Activated CD8-positive, alpha-beta T cell treated with anti-CD3 and anti-CD28 coated beads for 36 hours (primary cell): ENCODE results near the gene LMF1. TPM values are rescaled to one million over a fixed set of nuclear protein-coding genes. Genes with fewer than 3 reads are reported as not detected.

ENCODE experiments used
- ATAC-seq: fragments of 200-7000 bp; cut with Tn5 transposase; one replicate; pipeline ENCODE4 v1.10.0; 2021; ENCODE audit warnings: mild to moderate bottlenecking, moderate library complexity
- CTCF ChIA-PET: fragments of 350-600 bp; sonication (Branson Sonifier 250); formaldehyde crosslinking; loops from one replicate; lab custom pipeline; 2021; ENCODE audit warnings: antibody characterized with exemption; lab: Charles Lee
- POLR2A ChIA-PET: fragments of 350-600 bp; sonication (Branson Sonifier 250); formaldehyde crosslinking; loops from one replicate; lab custom pipeline; 2021; ENCODE audit warnings: antibody characterized with exemption; lab: Charles Lee
- DNase-seq: peaks from one replicate; pipeline ENCODE4 v3.0.0-alpha.2; 2020
- H3K27ac Mint-ChIP-seq: one replicate; pipeline ENCODE4 v1.8.0; 2021; ENCODE audit warnings: mild to moderate bottlenecking, mixed read lengths
- H3K27me3 Mint-ChIP-seq: one replicate; pipeline ENCODE4 v1.8.0; 2021; ENCODE audit warnings: mixed read lengths
- H3K36me3 Mint-ChIP-seq: one replicate; pipeline ENCODE4 v1.8.0; 2021; ENCODE audit warnings: low read depth, mixed read lengths
- H3K4me1 Mint-ChIP-seq: one replicate; pipeline ENCODE4 v1.8.0; 2021; ENCODE audit warnings: low read depth, mixed read lengths
- H3K4me3 Mint-ChIP-seq: one replicate; pipeline ENCODE4 v1.8.0; 2021; ENCODE audit warnings: mild to moderate bottlenecking, moderate library complexity, mixed read lengths
- H3K9me3 Mint-ChIP-seq: one replicate; pipeline ENCODE4 v1.8.0; 2021; ENCODE audit warnings: mixed read lengths
- CTCF ChIP-seq: fragments of 200-600 bp; IDR thresholded peaks from one replicate; pipeline ENCODE4 v1.8.0; 2022; ENCODE audit warnings: antibody characterized with exemption, mild to moderate bottlenecking
- intact Hi-C: fragments of 100-400 bp; cut with micrococcal nuclease; formaldehyde crosslinking; loops from one replicate; pipeline ENCODE4 v1.10.0; 2022
- total RNA-seq, 2 experiments: library from RNA; stranded (reverse); gene quantifications; one replicate each; pipeline ENCODE4 v1.2.3, GENCODE V29; 2021

LMF1 gene
- total RNA-seq, 2 experiments from 2014 or later = 8.7 to 9.7 TPM

DNA sequence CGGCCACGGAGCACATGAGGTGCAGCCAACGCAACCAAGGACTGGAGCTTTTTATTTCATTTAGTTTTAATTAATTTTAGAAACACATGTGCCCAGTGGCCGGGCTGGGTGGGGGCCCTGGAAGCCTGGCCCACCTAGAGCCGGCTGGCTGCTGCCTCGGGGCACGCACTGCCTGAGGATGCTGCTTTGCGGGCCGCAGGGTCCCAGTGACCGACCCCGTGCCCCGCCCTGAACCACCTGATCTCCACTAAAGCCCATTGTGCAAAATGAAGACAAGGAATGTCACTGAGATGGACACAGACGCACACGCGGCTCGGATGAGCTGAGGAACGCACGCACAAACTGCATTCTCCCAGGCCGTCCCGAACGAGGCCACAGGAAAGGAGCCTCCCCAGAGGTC lies 39.6 kb downstream of the LMF1 start:
- intact Hi-C loops = no loop called here
- H3K9me3 Mint-ChIP-seq = peaks cover 3% of the 10 kb centered on the region
- H3K4me3 Mint-ChIP-seq = no peak overlapping the region
- no peak for TF ChIP-seq CTCF
- DNase-seq (no peak), ATAC-seq (no peak)
- no peak overlapping the region for H3K27ac Mint-ChIP-seq
- peaks cover 8% of the 10 kb centered on the region for H3K4me1 Mint-ChIP-seq
- CTCF ChIA-PET = no interaction called here
- H3K27me3 Mint-ChIP-seq = no peaks in the 10 kb centered on the region
- H3K36me3 Mint-ChIP-seq = peaks cover 3% of the 10 kb centered on the region
- POLR2A ChIA-PET = interaction anchor here (0.5 kb wide), 1 partner anchor 323 kb away, joined by 4 read pairs; no protein-coding TSS in a partner anchor

DNA sequence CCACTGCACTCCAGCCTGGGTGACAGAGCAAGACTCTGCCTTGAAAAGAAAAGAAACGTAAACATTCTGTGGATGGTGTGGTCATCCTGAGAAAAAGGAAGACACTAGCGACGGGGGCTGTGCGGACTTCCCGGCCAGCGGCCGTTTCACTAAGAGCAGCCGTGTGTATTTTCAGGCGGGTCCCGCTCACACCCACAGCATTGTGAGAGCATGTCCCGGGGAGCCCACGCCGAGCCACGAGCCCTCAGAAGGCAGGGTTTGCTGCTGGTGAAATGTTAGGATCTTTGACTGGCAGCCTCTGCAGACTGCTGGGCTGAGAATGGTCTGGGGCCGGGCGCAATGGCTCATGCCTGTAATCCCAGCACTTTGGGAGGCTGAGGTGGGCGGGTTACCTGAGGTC lies 40.3 kb downstream of the LMF1 start:
- no peak for DNase-seq
- Mint-ChIP-seq H3K4me1 (peaks cover 3% of the 10 kb centered on the region), H3K9me3 (peaks cover 4% of the 10 kb centered on the region), H3K4me3 (no peak overlapping the region), H3K36me3 (peaks cover 5% of the 10 kb centered on the region), H3K27me3 (no peaks in the 10 kb centered on the region), H3K27ac (no peak overlapping the region)
- ChIA-PET CTCF (no interaction called here), POLR2A (no interaction called here)
- no peak for TF ChIP-seq CTCF
- intact Hi-C loops = no loop called here
- ATAC-seq = no peak

DNA sequence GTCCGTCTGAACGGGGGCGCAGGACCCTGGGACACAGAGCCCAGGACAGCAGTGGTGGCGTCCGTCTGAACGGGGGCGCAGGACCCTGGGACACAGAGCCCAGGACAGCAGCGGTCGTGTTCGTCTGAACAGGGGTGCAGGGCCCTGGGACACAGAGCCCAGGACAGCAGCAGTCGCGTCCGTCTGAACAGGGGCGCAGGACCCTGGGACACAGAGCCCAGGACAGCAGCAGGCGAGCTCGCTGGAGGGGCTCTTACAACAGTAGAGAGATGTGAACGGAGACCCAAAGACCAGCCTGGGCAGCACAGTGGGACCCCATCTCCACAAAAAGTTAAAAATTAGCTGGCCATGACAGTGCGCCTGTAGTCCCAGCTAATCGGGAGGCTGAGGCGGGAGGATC lies 40.7 kb downstream of the LMF1 start:
- Mint-ChIP-seq H3K27me3 (no peaks in the 10 kb centered on the region), H3K4me3 (no peak overlapping the region), H3K4me1 (no peaks in the 10 kb centered on the region), H3K36me3 (peaks cover 5% of the 10 kb centered on the region), H3K27ac (no peak overlapping the region), H3K9me3 (peaks cover 4% of the 10 kb centered on the region)
- no peak for TF ChIP-seq CTCF
- ChIA-PET CTCF (no interaction called here), POLR2A (no interaction called here)
- no peak for ATAC-seq
- intact Hi-C loops = no loop called here
- no peak for DNase-seq

- TF ChIP-seq CTCF = no peak
- H3K4me3 Mint-ChIP-seq = no peak overlapping the region
- ATAC-seq (no peak), DNase-seq (no peak)
- POLR2A ChIA-PET = no interaction called here
- H3K9me3 Mint-ChIP-seq = peaks cover 4% of the 10 kb centered on the region
- peaks cover 5% of the 10 kb centered on the region for H3K36me3 Mint-ChIP-seq
- no peaks in the 10 kb centered on the region for H3K4me1 Mint-ChIP-seq
- intact Hi-C loops = no loop called here
- CTCF ChIA-PET = no interaction called here
- no peaks in the 10 kb centered on the region for H3K27me3 Mint-ChIP-seq
- H3K27ac Mint-ChIP-seq = no peak overlapping the region
Observed at GRCh38 chr16:929227-930073, 41.3 kb downstream of the LMF1 start.

DNA sequence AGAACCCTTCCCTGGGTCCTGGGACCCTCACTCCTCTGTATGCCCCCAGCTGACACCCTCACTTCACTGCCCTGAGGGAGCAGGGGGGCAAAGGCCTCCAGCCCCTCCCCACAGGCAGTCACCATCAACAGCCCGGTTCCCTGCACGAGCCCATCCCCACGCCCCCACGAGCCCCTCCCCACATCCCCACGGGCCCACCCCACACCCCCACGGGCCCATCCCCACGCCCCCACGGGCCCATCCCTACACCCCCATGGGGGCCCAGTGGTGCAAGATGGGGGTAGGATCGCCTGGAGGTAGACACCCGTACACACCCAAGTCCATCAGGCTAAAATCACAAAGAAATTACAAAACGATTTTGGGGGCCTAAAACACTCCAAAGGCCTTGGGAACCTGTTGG lies 42.3 kb downstream of the LMF1 start:
- TF ChIP-seq CTCF = no peak
- POLR2A ChIA-PET = no interaction called here
- ATAC-seq (no peak), DNase-seq (no peak)
- intact Hi-C loops = no loop called here
- H3K27ac Mint-ChIP-seq = no peak overlapping the region
- H3K9me3 Mint-ChIP-seq = peaks cover 4% of the 10 kb centered on the region
- no peak overlapping the region for H3K4me3 Mint-ChIP-seq
- H3K27me3 Mint-ChIP-seq = no peaks in the 10 kb centered on the region
- CTCF ChIA-PET = no interaction called here
- no peaks in the 10 kb centered on the region for H3K4me1 Mint-ChIP-seq
- peaks cover 5% of the 10 kb centered on the region for H3K36me3 Mint-ChIP-seq
